Prostate gland (tissue), 2 donors: Measurements from ENCODE around the gene DYNC1I1. TPM values are rescaled to one million over a fixed set of nuclear protein-coding genes. Genes with fewer than 3 reads are reported as not detected.

Experiments used
- DNase-seq: peaks from one replicate; pipeline ENCODE4 v3.0.0-alpha.2; 2019; ENCODE audit warnings: low spot score
- H3K27ac ChIP-seq, 2 donors: fragments of 200-600 bp; sonication (generic); 2 replicates each; pipeline ENCODE4 v1.5.1; 2017 to 2019
- H3K27me3 ChIP-seq: fragments of 200-600 bp; sonication (generic); replicated peaks from 2 replicates; pipeline ENCODE4 v1.5.1; 2019; ENCODE audit not compliant: insufficient read depth
- H3K36me3 ChIP-seq, 2 donors: fragments of 200-600 bp; sonication (generic); 1 replicate in 1 of 2; 2 replicates in 1 of 2; pipeline versions ENCODE4 v1.5.1 to v1.8.1; 2017 to 2019
- H3K4me1 ChIP-seq: fragments of 200-600 bp; sonication (generic); replicated peaks from 2 replicates; pipeline ENCODE4 v1.5.1; 2019
- H3K4me3 ChIP-seq, 2 donors: fragments of 200-600 bp; sonication (generic); 2 replicates each; pipeline ENCODE4 v1.5.1; 2017 to 2019
- H3K9me3 ChIP-seq: fragments of 200-600 bp; sonication (generic); 2 replicates; pipeline ENCODE4 v1.5.1; 2017
- POLR2A ChIP-seq: fragments of 450-650 bp; IDR thresholded peaks from one replicate; pipeline ENCODE4 v1.6.1; 2016; ENCODE audit warnings: antibody characterized with exemption, mild to moderate bottlenecking
- POLR2AphosphoS5 ChIP-seq: sonication (generic); formaldehyde crosslinking; IDR thresholded peaks from one replicate; pipeline ENCODE4 v1.6.1; 2017; ENCODE audit warnings: antibody characterized with exemption
- WGBS: methylation state at CpG from one replicate; pipeline ENCODE4 v1.1.5; 2018; 5-methylcytosine and 5-hydroxymethylcytosine counted together
- intact Hi-C: fragments of 100-400 bp; cut with DNase I; formaldehyde crosslinking; loops from one replicate; pipeline ENCODE4 v1.14.2; 2022
- total RNA-seq, 2 donors: library from RNA; depleted of rRNA; stranded (reverse); fragments of >200 nt; gene quantifications; one replicate each; pipeline ENCODE4 v1.1.0, GENCODE V29; 2016
- TF ChIP-seq, protein P1 (sequence below), 4 experiments: fragments of 200-600 bp in 2 of 4; fragments of 450-650 bp in 2 of 4; sonication (generic) in 2 of 4; IDR thresholded peaks; 1 replicate in 3 of 4; 2 replicates in 1 of 4; pipeline ENCODE4 v1.5.1; 2016 to 2019; ENCODE audit warnings: antibody characterized with exemption in 4 of 4, mild to moderate bottlenecking in 2 of 4, moderate library complexity in 2 of 4

Gene DYNC1I1
- total RNA-seq, 2 donors from 2014 or later, result 4.4 to 5.1 TPM

- 77% methylated on average over 1 of the region's 1 CpG for WGBS
- no peak overlapping the region for H3K4me3 ChIP-seq
- TF ChIP-seq, protein P1, sequence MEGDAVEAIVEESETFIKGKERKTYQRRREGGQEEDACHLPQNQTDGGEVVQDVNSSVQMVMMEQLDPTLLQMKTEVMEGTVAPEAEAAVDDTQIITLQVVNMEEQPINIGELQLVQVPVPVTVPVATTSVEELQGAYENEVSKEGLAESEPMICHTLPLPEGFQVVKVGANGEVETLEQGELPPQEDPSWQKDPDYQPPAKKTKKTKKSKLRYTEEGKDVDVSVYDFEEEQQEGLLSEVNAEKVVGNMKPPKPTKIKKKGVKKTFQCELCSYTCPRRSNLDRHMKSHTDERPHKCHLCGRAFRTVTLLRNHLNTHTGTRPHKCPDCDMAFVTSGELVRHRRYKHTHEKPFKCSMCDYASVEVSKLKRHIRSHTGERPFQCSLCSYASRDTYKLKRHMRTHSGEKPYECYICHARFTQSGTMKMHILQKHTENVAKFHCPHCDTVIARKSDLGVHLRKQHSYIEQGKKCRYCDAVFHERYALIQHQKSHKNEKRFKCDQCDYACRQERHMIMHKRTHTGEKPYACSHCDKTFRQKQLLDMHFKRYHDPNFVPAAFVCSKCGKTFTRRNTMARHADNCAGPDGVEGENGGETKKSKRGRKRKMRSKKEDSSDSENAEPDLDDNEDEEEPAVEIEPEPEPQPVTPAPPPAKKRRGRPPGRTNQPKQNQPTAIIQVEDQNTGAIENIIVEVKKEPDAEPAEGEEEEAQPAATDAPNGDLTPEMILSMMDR (IDR thresholded peaks at IDR 0.05), result no peak
- no peak for TF ChIP-seq POLR2AphosphoS5
- no peak for TF ChIP-seq POLR2A
- no peak for DNase-seq
- intact Hi-C loops, result no loop called here
- H3K9me3 ChIP-seq, result no peaks in the 10 kb centered on the region
- H3K27ac ChIP-seq, result no peak overlapping the region
- no peaks in the 10 kb centered on the region for H3K36me3 ChIP-seq
- no peaks in the 10 kb centered on the region for H3K27me3 ChIP-seq
- no peaks in the 10 kb centered on the region for H3K4me1 ChIP-seq
Measured at GRCh38 chr7:96059075-96059474, 286.7 kb downstream of the DYNC1I1 start.

GRCh38 chr7:96061009-96061408 lies 288.7 kb downstream of the DYNC1I1 start:
- no peak overlapping the region for H3K4me3 ChIP-seq
- WGBS, result 59% methylated on average over 7 of the region's 7 CpGs
- no peaks in the 10 kb centered on the region for H3K27me3 ChIP-seq
- no peak for DNase-seq
- H3K9me3 ChIP-seq, result no peaks in the 10 kb centered on the region
- no peaks in the 10 kb centered on the region for H3K36me3 ChIP-seq
- TF ChIP-seq, protein P1 (IDR thresholded peaks at IDR 0.05), result no peak
- intact Hi-C loops, result no loop called here
- no peaks in the 10 kb centered on the region for H3K4me1 ChIP-seq
- H3K27ac ChIP-seq, result no peak overlapping the region

GRCh38 chr7:96061844-96062243 lies 289.5 kb downstream of the DYNC1I1 start:
- Histone ChIP-seq H3K27me3 (no peaks in the 10 kb centered on the region), H3K4me1 (no peaks in the 10 kb centered on the region), H3K4me3 (no peak overlapping the region), H3K27ac (no peak overlapping the region), H3K36me3 (no peaks in the 10 kb centered on the region), H3K9me3 (no peaks in the 10 kb centered on the region)
- intact Hi-C loops, result no loop called here
- DNase-seq, result peak; percentile 24
- WGBS, result 18% methylated on average over 4 of the region's 4 CpGs
- TF ChIP-seq, protein P1 (IDR thresholded peaks at IDR 0.05), result no peak
- no peak for TF ChIP-seq POLR2A
- no peak for TF ChIP-seq POLR2AphosphoS5

DNA sequence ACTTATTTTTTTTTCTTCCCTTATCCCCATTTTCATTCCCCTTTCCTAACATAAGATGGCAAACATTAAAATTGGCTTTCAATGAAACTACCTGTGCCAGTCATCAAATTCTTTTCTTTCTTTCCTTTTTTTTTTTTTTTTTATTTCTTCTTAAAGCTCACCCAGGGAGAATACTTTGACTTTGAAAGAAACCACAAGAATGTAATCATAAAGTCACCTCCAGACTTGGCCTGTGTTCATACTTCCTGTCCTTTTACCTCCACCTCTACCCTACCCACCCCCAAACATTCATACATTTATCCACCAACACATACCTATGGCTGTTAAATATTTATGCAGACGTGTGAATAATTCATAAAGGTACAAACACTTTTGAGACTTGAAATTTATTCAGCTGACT lies 295.0 kb downstream of the DYNC1I1 start:
- Histone ChIP-seq H3K4me3 (no peak overlapping the region), H3K36me3 (no peaks in the 10 kb centered on the region), H3K27me3 (no peaks in the 10 kb centered on the region), H3K27ac (no peak overlapping the region), H3K4me1 (no peaks in the 10 kb centered on the region), H3K9me3 (no peaks in the 10 kb centered on the region)
- no peak for DNase-seq
- TF ChIP-seq POLR2AphosphoS5 (no peak), POLR2A (no peak)
- TF ChIP-seq, protein P1 (IDR thresholded peaks at IDR 0.05), result no peak
- 27% methylated on average over 1 of the region's 1 CpG for WGBS
- intact Hi-C loops, result no loop called here

- H3K36me3 ChIP-seq, result no peaks in the 10 kb centered on the region
- H3K9me3 ChIP-seq, result no peaks in the 10 kb centered on the region
- intact Hi-C loops, result no loop called here
- H3K4me3 ChIP-seq, result no peak overlapping the region
- no peak for DNase-seq
- no peaks in the 10 kb centered on the region for H3K27me3 ChIP-seq
- H3K27ac ChIP-seq, result no peak overlapping the region
- no peaks in the 10 kb centered on the region for H3K4me1 ChIP-seq
- TF ChIP-seq, protein P1 (IDR thresholded peaks at IDR 0.05), result no peak
- TF ChIP-seq POLR2AphosphoS5 (no peak), POLR2A (no peak)
- 91% methylated on average over 3 of the region's 3 CpGs for WGBS
Measured at GRCh38 chr7:96069401-96069800, 297.0 kb downstream of the DYNC1I1 start.
